HepG2 (cell line): ENCODE results near the gene CNOT2. TPM values are rescaled to one million over a fixed set of nuclear protein-coding genes. Genes with fewer than 3 reads are reported as not detected.

Experiments
- ATF7 ChIP-seq, 2 experiments: fragments of 450-650 bp in 1 of 2; sonication (generic) in 1 of 2; formaldehyde crosslinking in 1 of 2; IDR thresholded peaks; 2 replicates each; pipeline versions ENCODE4 v1.4.0 to v1.6.1; 2016 to 2020; ENCODE audit warnings: antibody characterized with exemption in 1 of 2, mild to moderate bottlenecking in 1 of 2, missing genetic modification reagents in 1 of 2
- CEBPB ChIP-seq: IDR thresholded peaks from 2 replicates; pipeline ENCODE4 v1.6.1; 2011; ENCODE audit warnings: low read depth, low read length, improper control_type of control experiment, borderline replicate concordance
- MTF1 ChIP-seq: sonication (generic); formaldehyde crosslinking; IDR thresholded peaks from 2 replicates; pipeline ENCODE4 v1.5.0; 2020; ENCODE audit warnings: missing genetic modification reagents
- ZFX ChIP-seq: sonication (generic); formaldehyde crosslinking; IDR thresholded peaks from 2 replicates; pipeline ENCODE4 v1.4.0; 2020; ENCODE audit warnings: mild to moderate bottlenecking, low read depth, missing genetic modification reagents, moderate library complexity
- polyA plus RNA-seq, 8 experiments: library from polyadenylated mRNA; depleted of rRNA in 3 of 8; stranded (reverse) in 7 of 8; unstranded in 1 of 8; fragments of >200 nt; fragmentation: Illumina TruSeq in 4 of 8; extraction: Trizol in 4 of 8; gene quantifications; 2 replicates each; pipeline versions ENCODE4 v1.2.1 to v1.2.3, GENCODE V29; 2011 to 2016; ENCODE audit warnings: low read depth in 4 of 8, missing spikeins in 1 of 8, mixed read lengths in 1 of 8; ENCODE audit not compliant: insufficient read depth in 1 of 8
- total RNA-seq, 5 experiments: library from RNA; depleted of rRNA; stranded (reverse); fragments of >200 nt; fragmentation: Illumina TruSeq; extraction: Trizol; gene quantifications; 2 replicates each; pipeline ENCODE4 v1.2.3, GENCODE V29; 2016; ENCODE audit warnings: low read depth in 1 of 5
- TF ChIP-seq, protein P1 (sequence below): sonication (generic); formaldehyde crosslinking; IDR thresholded peaks from one replicate; pipeline ENCODE4 v1.5.1; 2020; ENCODE audit warnings: mild to moderate bottlenecking, missing genetic modification reagents; ENCODE audit errors: not compliant biosample characterization

The CNOT2 gene
- total and polyA plus RNA-seq, 2 of the 13 experiments (the other 11 are each of a cell fraction or from before 2014, with no cell fraction given) = 54.5 to 76.6 TPM

DNA sequence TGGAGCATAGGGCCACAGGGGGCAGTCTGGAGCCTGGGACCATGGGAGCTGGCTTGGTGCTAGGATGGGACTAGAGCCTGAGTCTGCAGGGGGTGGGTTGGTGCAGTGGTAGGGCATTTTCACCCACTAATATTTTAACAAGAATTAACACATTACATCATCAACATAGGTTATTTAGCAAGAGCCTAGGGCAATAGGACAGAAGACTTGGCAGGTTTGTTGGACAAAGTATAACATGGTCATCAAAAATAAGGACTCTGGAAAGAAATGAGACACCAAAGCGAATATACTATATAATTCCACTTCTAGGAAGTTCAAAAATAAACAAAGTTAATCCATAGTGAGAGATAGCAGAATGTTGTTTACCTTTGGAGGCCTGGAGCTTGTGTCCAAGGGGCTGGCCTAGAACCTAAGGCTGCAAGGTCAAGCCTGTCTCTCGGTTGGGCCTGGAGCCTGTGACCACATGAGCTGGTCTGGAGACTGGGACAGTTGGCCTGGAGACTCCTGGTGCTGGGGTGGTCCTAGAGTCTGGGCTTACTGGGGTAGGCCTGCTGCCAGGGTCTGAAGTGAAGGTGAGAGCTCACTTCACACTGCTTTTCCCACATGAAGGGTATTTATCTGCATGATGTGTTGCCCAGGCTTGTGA, 28.1 kb upstream of the CNOT2 start (continued):
- TF ChIP-seq, protein P1, sequence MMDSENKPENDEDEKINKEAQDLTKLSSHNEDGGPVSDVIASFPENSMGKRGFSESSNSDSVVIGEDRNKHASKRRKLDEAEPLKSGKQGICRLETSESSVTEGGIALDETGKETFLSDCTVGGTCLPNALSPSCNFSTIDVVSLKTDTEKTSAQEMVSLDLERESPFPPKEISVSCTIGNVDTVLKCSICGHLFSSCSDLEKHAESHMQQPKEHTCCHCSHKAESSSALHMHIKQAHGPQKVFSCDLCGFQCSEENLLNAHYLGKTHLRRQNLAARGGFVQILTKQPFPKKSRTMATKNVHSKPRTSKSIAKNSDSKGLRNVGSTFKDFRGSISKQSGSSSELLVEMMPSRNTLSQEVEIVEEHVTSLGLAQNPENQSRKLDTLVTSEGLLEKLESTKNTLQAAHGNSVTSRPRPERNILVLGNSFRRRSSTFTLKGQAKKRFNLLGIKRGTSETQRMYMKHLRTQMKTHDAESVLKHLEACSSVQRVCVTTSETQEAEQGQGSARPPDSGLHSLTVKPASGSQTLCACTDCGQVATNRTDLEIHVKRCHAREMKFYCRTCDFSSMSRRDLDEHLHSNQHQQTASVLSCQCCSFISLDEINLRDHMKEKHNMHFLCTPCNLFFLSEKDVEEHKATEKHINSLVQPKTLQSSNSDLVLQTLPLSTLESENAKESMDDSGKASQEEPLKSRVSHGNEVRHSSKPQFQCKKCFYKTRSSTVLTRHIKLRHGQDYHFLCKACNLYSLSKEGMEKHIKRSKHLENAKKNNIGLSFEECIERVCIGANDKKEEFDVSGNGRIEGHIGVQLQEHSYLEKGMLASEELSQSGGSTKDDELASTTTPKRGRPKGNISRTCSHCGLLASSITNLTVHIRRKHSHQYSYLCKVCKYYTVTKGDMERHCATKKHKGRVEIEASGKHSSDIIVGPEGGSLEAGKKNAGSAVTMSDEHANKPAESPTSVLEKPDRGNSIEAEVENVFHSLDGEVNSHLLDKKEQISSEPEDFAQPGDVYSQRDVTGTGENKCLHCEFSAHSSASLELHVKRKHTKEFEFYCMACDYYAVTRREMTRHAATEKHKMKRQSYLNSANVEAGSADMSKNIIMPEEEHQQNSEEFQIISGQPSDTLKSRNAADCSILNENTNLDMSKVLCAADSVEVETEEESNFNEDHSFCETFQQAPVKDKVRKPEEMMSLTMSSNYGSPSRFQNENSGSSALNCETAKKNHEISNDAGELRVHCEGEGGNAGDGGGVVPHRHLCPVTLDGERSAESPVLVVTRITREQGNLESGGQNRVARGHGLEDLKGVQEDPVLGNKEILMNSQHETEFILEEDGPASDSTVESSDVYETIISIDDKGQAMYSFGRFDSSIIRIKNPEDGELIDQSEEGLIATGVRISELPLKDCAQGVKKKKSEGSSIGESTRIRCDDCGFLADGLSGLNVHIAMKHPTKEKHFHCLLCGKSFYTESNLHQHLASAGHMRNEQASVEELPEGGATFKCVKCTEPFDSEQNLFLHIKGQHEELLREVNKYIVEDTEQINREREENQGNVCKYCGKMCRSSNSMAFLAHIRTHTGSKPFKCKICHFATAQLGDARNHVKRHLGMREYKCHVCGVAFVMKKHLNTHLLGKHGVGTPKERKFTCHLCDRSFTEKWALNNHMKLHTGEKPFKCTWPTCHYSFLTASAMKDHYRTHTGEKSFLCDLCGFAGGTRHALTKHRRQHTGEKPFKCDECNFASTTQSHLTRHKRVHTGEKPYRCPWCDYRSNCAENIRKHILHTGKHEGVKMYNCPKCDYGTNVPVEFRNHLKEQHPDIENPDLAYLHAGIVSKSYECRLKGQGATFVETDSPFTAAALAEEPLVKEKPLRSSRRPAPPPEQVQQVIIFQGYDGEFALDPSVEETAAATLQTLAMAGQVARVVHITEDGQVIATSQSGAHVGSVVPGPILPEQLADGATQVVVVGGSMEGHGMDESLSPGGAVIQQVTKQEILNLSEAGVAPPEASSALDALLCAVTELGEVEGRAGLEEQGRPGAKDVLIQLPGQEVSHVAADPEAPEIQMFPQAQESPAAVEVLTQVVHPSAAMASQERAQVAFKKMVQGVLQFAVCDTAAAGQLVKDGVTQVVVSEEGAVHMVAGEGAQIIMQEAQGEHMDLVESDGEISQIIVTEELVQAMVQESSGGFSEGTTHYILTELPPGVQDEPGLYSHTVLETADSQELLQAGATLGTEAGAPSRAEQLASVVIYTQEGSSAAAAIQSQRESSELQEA (CRISPR knock-in tag) = no peak
- TF ChIP-seq CEBPB = peak; percentile 42; the same call in 1 of the 2 replicates
- peak; percentile 37; the same call in 1 of the 2 replicates for TF ChIP-seq ATF7 (IDR thresholded peaks at IDR 0.05)
- TF ChIP-seq ATF7 (CRISPR knock-in tag; IDR thresholded peaks at IDR 0.05) = no peak
- no peak for TF ChIP-seq ZFX (CRISPR knock-in tag)
- no peak for TF ChIP-seq MTF1 (CRISPR knock-in tag)
- TF ChIP-seq, all 625 proteins: peak for 2
